ENCODE data around the gene PLEKHD1.
"Not testable (repeated sequence)": the region's sequence is repeated elsewhere in the genome, so short reads cannot be mapped to it uniquely, and the experiment has no call there.

PLEKHD1 gene

GRCh38 chr14:69464829-69465228 lies 19.7 kb upstream of the PLEKHD1 start:
- no peaks in the 10 kb centered on the region for H3K9me3 ChIP-seq (ENCODE audit: control insufficient read depth in 1 of 2, low read length in 2 of 2)
- H3K36me3 ChIP-seq (ENCODE audit: control insufficient read depth in 1 of 2, insufficient read depth in 2 of 2, low read length in 2 of 2): peaks cover 7 to 12% of the 10 kb centered on the region in 2 donors
- no peak overlapping the region for H3K9ac ChIP-seq (ENCODE audit: low read depth in 1 of 2, low read length in 2 of 2)
- no peaks in the 10 kb centered on the region for H3K27me3 ChIP-seq (ENCODE audit: control insufficient read depth in 1 of 2, insufficient read depth in 2 of 2, low read length in 2 of 2)
- H3K4me1 ChIP-seq (ENCODE audit: control insufficient read depth in 1 of 2, insufficient read depth in 2 of 2, low read length in 2 of 2): no peaks in the 10 kb centered on the region
- no peak overlapping the region for H3K4me3 ChIP-seq (ENCODE audit: low read depth in 1 of 2, low read length in 2 of 2)
- H3K27ac ChIP-seq (ENCODE audit: low read depth, low read length): no peak overlapping the region

GRCh38 chr14:69468949-69469348 lies 15.6 kb upstream of the PLEKHD1 start:
- Histone ChIP-seq H3K36me3 (ENCODE audit: control insufficient read depth in 1 of 2, insufficient read depth in 2 of 2, low read length in 2 of 2) (no peaks in the 10 kb centered on the region), H3K27ac (ENCODE audit: low read depth, low read length) (no peak overlapping the region), H3K4me1 (ENCODE audit: control insufficient read depth in 1 of 2, insufficient read depth in 2 of 2, low read length in 2 of 2) (no peaks in the 10 kb centered on the region), H3K9me3 (ENCODE audit: control insufficient read depth in 1 of 2, low read length in 2 of 2) (no peaks in the 10 kb centered on the region), H3K27me3 (ENCODE audit: control insufficient read depth in 1 of 2, insufficient read depth in 2 of 2, low read length in 2 of 2) (no peaks in the 10 kb centered on the region), H3K9ac (ENCODE audit: low read depth in 1 of 2, low read length in 2 of 2) (no peak overlapping the region), H3K4me3 (ENCODE audit: low read depth in 1 of 2, low read length in 2 of 2) (no peak overlapping the region)

GRCh38 chr14:69471436-69471835 lies 13.1 kb upstream of the PLEKHD1 start:
- Histone ChIP-seq H3K27me3 (ENCODE audit: control insufficient read depth in 1 of 2, insufficient read depth in 2 of 2, low read length in 2 of 2) (no peaks in the 10 kb centered on the region), H3K9ac (ENCODE audit: low read depth in 1 of 2, low read length in 2 of 2) (no peak overlapping the region), H3K27ac (ENCODE audit: low read depth, low read length) (no peak overlapping the region), H3K36me3 (ENCODE audit: control insufficient read depth in 1 of 2, insufficient read depth in 2 of 2, low read length in 2 of 2) (no peaks in the 10 kb centered on the region), H3K4me3 (ENCODE audit: low read depth in 1 of 2, low read length in 2 of 2) (no peak overlapping the region), H3K4me1 (ENCODE audit: control insufficient read depth in 1 of 2, insufficient read depth in 2 of 2, low read length in 2 of 2) (no peaks in the 10 kb centered on the region), H3K9me3 (ENCODE audit: control insufficient read depth in 1 of 2, low read length in 2 of 2) (no peaks in the 10 kb centered on the region)

- Histone ChIP-seq H3K36me3 (ENCODE audit: control insufficient read depth in 1 of 2, insufficient read depth in 2 of 2, low read length in 2 of 2) (no peaks in the 10 kb centered on the region), H3K27me3 (ENCODE audit: control insufficient read depth in 1 of 2, insufficient read depth in 2 of 2, low read length in 2 of 2) (no peaks in the 10 kb centered on the region), H3K4me1 (ENCODE audit: control insufficient read depth in 1 of 2, insufficient read depth in 2 of 2, low read length in 2 of 2) (no peaks in the 10 kb centered on the region)
Observed at GRCh38 chr14:69471916-69472315, 12.6 kb upstream of the PLEKHD1 start.

GRCh38 chr14:69473260-69473659 lies 11.3 kb upstream of the PLEKHD1 start:
- Histone ChIP-seq H3K36me3 (ENCODE audit: control insufficient read depth in 1 of 2, insufficient read depth in 2 of 2, low read length in 2 of 2) (no peaks in the 10 kb centered on the region), H3K27me3 (ENCODE audit: control insufficient read depth in 1 of 2, insufficient read depth in 2 of 2, low read length in 2 of 2) (no peaks in the 10 kb centered on the region), H3K9me3 (ENCODE audit: control insufficient read depth in 1 of 2, low read length in 2 of 2) (no peaks in the 10 kb centered on the region), H3K27ac (ENCODE audit: low read depth, low read length) (no peak overlapping the region), H3K9ac (ENCODE audit: low read depth in 1 of 2, low read length in 2 of 2) (no peak overlapping the region), H3K4me1 (ENCODE audit: control insufficient read depth in 1 of 2, insufficient read depth in 2 of 2, low read length in 2 of 2) (no peaks in the 10 kb centered on the region), H3K4me3 (ENCODE audit: low read depth in 1 of 2, low read length in 2 of 2) (no peak overlapping the region)

More at GRCh38 chr14:69471916-69472315, 12.6 kb upstream of the PLEKHD1 start:
- Histone ChIP-seq H3K4me3 (ENCODE audit: low read depth in 1 of 2, low read length in 2 of 2) (no peak overlapping the region), H3K9ac (ENCODE audit: low read depth in 1 of 2, low read length in 2 of 2) (no peak overlapping the region), H3K27ac (ENCODE audit: low read depth, low read length) (no peak overlapping the region), H3K9me3 (ENCODE audit: control insufficient read depth in 1 of 2, low read length in 2 of 2) (no peaks in the 10 kb centered on the region)

- no peak overlapping the region for H3K27ac ChIP-seq (ENCODE audit: low read depth, low read length)
Observed at GRCh38 chr14:69473946-69474345, 10.6 kb upstream of the PLEKHD1 start.

GRCh38 chr14:69475194-69475818 lies 9.2 kb upstream of the PLEKHD1 start:
- Histone ChIP-seq H3K27ac (ENCODE audit: low read depth, low read length) (no peak overlapping the region), H3K9me3 (ENCODE audit: control insufficient read depth in 1 of 2, low read length in 2 of 2) (no peaks in the 10 kb centered on the region), H3K27me3 (ENCODE audit: control insufficient read depth in 1 of 2, insufficient read depth in 2 of 2, low read length in 2 of 2) (no peaks in the 10 kb centered on the region), H3K4me1 (ENCODE audit: control insufficient read depth in 1 of 2, insufficient read depth in 2 of 2, low read length in 2 of 2) (no peaks in the 10 kb centered on the region), H3K4me3 (ENCODE audit: low read depth in 1 of 2, low read length in 2 of 2) (no peak overlapping the region), H3K36me3 (ENCODE audit: control insufficient read depth in 1 of 2, insufficient read depth in 2 of 2, low read length in 2 of 2) (no peaks in the 10 kb centered on the region), H3K9ac (ENCODE audit: low read depth in 1 of 2, low read length in 2 of 2) (no peak overlapping the region)

More at GRCh38 chr14:69473946-69474345, 10.6 kb upstream of the PLEKHD1 start:
- H3K27me3 ChIP-seq (ENCODE audit: control insufficient read depth in 1 of 2, insufficient read depth in 2 of 2, low read length in 2 of 2): no peaks in the 10 kb centered on the region
- no peaks in the 10 kb centered on the region for H3K9me3 ChIP-seq (ENCODE audit: control insufficient read depth in 1 of 2, low read length in 2 of 2)
- no peak overlapping the region for H3K9ac ChIP-seq (ENCODE audit: low read depth in 1 of 2, low read length in 2 of 2)
- no peak overlapping the region for H3K4me3 ChIP-seq (ENCODE audit: low read depth in 1 of 2, low read length in 2 of 2)
- no peaks in the 10 kb centered on the region for H3K4me1 ChIP-seq (ENCODE audit: control insufficient read depth in 1 of 2, insufficient read depth in 2 of 2, low read length in 2 of 2)
- no peaks in the 10 kb centered on the region for H3K36me3 ChIP-seq (ENCODE audit: control insufficient read depth in 1 of 2, insufficient read depth in 2 of 2, low read length in 2 of 2)

- not testable (repeated sequence) for H3K27ac ChIP-seq (ENCODE audit: low read depth, low read length); H3K9me3 ChIP-seq (ENCODE audit: control insufficient read depth in 1 of 2, low read length in 2 of 2); H3K4me1 ChIP-seq (ENCODE audit: control insufficient read depth in 1 of 2, insufficient read depth in 2 of 2, low read length in 2 of 2); H3K4me3 ChIP-seq (ENCODE audit: low read depth in 1 of 2, low read length in 2 of 2); H3K9ac ChIP-seq (ENCODE audit: low read depth in 1 of 2, low read length in 2 of 2); H3K27me3 ChIP-seq (ENCODE audit: control insufficient read depth in 1 of 2, insufficient read depth in 2 of 2, low read length in 2 of 2); H3K36me3 ChIP-seq (ENCODE audit: control insufficient read depth in 1 of 2, insufficient read depth in 2 of 2, low read length in 2 of 2)
Observed at GRCh38 chr14:69476824-69477450, 7.6 kb upstream of the PLEKHD1 start.

GRCh38 chr14:69478055-69478454 lies 6.5 kb upstream of the PLEKHD1 start:
- not testable (repeated sequence) for H3K27me3 ChIP-seq (ENCODE audit: control insufficient read depth in 1 of 2, insufficient read depth in 2 of 2, low read length in 2 of 2); H3K4me1 ChIP-seq (ENCODE audit: control insufficient read depth in 1 of 2, insufficient read depth in 2 of 2, low read length in 2 of 2); H3K4me3 ChIP-seq (ENCODE audit: low read depth in 1 of 2, low read length in 2 of 2); H3K27ac ChIP-seq (ENCODE audit: low read depth, low read length); H3K9ac ChIP-seq (ENCODE audit: low read depth in 1 of 2, low read length in 2 of 2); H3K9me3 ChIP-seq (ENCODE audit: control insufficient read depth in 1 of 2, low read length in 2 of 2); H3K36me3 ChIP-seq (ENCODE audit: control insufficient read depth in 1 of 2, insufficient read depth in 2 of 2, low read length in 2 of 2)

GRCh38 chr14:69479696-69480095 lies 4.8 kb upstream of the PLEKHD1 start:
- Histone ChIP-seq H3K4me3 (ENCODE audit: low read depth in 1 of 2, low read length in 2 of 2) (no peak overlapping the region), H3K4me1 (ENCODE audit: control insufficient read depth in 1 of 2, insufficient read depth in 2 of 2, low read length in 2 of 2) (peaks cover 0 to 11% of the 10 kb centered on the region in 2 donors), H3K9ac (ENCODE audit: low read depth in 1 of 2, low read length in 2 of 2) (no peak overlapping the region), H3K27me3 (ENCODE audit: control insufficient read depth in 1 of 2, insufficient read depth in 2 of 2, low read length in 2 of 2) (peaks cover 9 to 18% of the 10 kb centered on the region in 2 donors), H3K27ac (ENCODE audit: low read depth, low read length) (no peak overlapping the region), H3K9me3 (ENCODE audit: control insufficient read depth in 1 of 2, low read length in 2 of 2) (no peaks in the 10 kb centered on the region), H3K36me3 (ENCODE audit: control insufficient read depth in 1 of 2, insufficient read depth in 2 of 2, low read length in 2 of 2) (no peaks in the 10 kb centered on the region)
